ENCODE results near the gene NR1H4.

NR1H4 gene

GRCh38 chr12:100464529-100464928, 9.1 kb upstream of the NR1H4 start:
- no peaks in the 10 kb centered on the region for H3K9me3 ChIP-seq (ENCODE audit: insufficient read depth, low read length)
- H3K27me3 ChIP-seq (ENCODE audit: insufficient read depth, insufficient read length), result no peaks in the 10 kb centered on the region
- DNase-seq (ENCODE audit: low read depth, low spot score), result no peak
- H3K36me3 ChIP-seq (ENCODE audit: insufficient read depth, insufficient read length, low read length), result no peaks in the 10 kb centered on the region
- TF ChIP-seq YY1 (IDR thresholded peaks at IDR 0.05; ENCODE audit: insufficient read depth, insufficient read length), result no peak
- TF ChIP-seq ZNF274 (IDR thresholded peaks at IDR 0.05; ENCODE audit: low read depth, low read length), result no peak
- TF ChIP-seq SUZ12 (IDR thresholded peaks at IDR 0.05; ENCODE audit: extremely low read depth, insufficient read depth, insufficient read length), result no peak
- no peak overlapping the region for H3K9ac ChIP-seq (ENCODE audit: insufficient read length, low read depth)
- no peaks in the 10 kb centered on the region for H3K4me1 ChIP-seq (ENCODE audit: insufficient read depth, insufficient read length)
- no peak overlapping the region for H3K4me3 ChIP-seq (ENCODE audit: insufficient read length, low read depth)

DNA sequence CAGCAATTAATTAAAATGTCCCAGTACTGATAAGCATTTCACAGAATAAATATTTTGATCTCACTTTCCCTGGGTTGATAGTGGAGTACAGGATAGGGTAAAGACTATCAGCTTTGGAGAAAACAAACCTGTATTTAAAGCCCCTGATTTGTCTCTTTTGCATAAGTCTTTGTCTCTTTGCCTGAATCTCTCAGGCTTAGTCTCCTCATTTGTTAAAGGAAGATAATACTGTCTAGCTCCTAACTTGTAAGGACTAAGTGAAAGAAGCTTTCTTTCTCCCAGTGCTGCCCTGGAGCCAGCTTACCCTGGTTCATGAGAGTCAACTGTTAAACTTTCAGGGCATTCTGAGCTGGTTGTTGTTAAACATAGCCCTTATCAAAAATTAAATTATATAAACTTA, 5.5 kb upstream of the NR1H4 start:
- no peak overlapping the region for H3K9ac ChIP-seq (ENCODE audit: insufficient read length, low read depth)
- TF ChIP-seq YY1 (IDR thresholded peaks at IDR 0.05; ENCODE audit: insufficient read depth, insufficient read length) (no peak), SUZ12 (IDR thresholded peaks at IDR 0.05; ENCODE audit: extremely low read depth, insufficient read depth, insufficient read length) (no peak), ZNF274 (IDR thresholded peaks at IDR 0.05; ENCODE audit: low read depth, low read length) (no peak)
- no peaks in the 10 kb centered on the region for H3K36me3 ChIP-seq (ENCODE audit: insufficient read depth, insufficient read length, low read length)
- H3K4me3 ChIP-seq (ENCODE audit: insufficient read length, low read depth), result no peak overlapping the region
- peak; percentile 11 for DNase-seq (ENCODE audit: low read depth, low spot score)
- no peaks in the 10 kb centered on the region for H3K4me1 ChIP-seq (ENCODE audit: insufficient read depth, insufficient read length)
- no peaks in the 10 kb centered on the region for H3K27me3 ChIP-seq (ENCODE audit: insufficient read depth, insufficient read length)
- no peaks in the 10 kb centered on the region for H3K9me3 ChIP-seq (ENCODE audit: insufficient read depth, low read length)

DNA sequence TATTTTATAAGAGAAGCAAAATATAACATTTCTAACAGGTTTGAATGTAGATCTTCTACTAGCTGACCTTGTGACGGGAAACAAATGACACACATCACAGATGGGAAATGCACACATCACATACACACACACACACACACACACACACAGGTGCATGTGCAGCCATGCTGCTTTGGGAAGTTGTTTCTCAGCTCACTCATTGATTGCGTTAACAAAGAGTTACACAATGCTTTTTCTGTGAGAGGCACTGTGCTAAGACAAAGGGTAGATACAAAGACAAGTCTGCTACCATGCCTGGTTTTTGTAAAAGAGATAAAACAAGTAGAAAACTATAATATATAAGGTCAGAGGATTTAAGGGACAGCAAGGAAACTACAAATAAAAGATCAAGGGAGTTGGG, 1.3 kb upstream of the NR1H4 start:
- H3K9ac ChIP-seq (ENCODE audit: insufficient read length, low read depth), result no peak overlapping the region
- DNase-seq (ENCODE audit: low read depth, low spot score), result no peak
- no peak overlapping the region for H3K4me3 ChIP-seq (ENCODE audit: insufficient read length, low read depth)
- no peaks in the 10 kb centered on the region for H3K9me3 ChIP-seq (ENCODE audit: insufficient read depth, low read length)
- no peaks in the 10 kb centered on the region for H3K36me3 ChIP-seq (ENCODE audit: insufficient read depth, insufficient read length, low read length)
- no peaks in the 10 kb centered on the region for H3K4me1 ChIP-seq (ENCODE audit: insufficient read depth, insufficient read length)
- TF ChIP-seq SUZ12 (IDR thresholded peaks at IDR 0.05; ENCODE audit: extremely low read depth, insufficient read depth, insufficient read length), result no peak
- H3K27me3 ChIP-seq (ENCODE audit: insufficient read depth, insufficient read length), result no peaks in the 10 kb centered on the region

DNA sequence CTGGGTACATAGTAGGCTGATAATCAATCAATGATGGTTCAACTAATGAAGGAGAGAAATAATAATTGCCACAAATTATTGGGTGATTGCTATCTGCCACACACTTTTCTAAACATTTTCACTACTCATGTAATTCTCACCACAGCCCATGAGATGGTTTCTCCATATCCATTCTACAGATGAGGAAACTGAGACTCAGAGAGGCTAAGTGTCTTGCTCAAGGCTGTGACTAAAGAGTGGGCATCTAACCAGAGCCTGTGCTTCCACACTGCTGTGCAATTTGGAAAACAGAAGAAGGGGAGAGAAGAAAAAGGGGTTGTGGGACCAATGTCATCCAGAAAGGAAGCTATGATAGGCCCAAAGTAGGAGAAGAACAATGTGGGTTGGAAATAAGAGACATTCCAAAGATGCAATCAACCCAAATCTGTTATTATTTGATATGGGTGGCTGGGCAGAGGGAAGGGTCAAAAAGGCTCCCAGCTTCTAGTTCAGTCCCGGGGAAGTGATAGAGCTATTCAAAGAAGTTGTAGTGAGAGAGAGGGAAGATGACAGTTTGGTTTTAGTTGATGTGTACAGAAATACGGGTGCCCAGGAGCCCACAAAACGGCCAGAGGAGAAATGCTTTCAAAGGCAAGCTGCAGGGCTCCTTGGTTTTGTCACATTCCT, 483 bp upstream of the NR1H4 start:
- H3K4me3 ChIP-seq (ENCODE audit: insufficient read length, low read depth), result no peak overlapping the region
- H3K9ac ChIP-seq (ENCODE audit: insufficient read length, low read depth), result no peak overlapping the region
- no peaks in the 10 kb centered on the region for H3K27me3 ChIP-seq (ENCODE audit: insufficient read depth, insufficient read length)
- TF ChIP-seq YY1 (IDR thresholded peaks at IDR 0.05; ENCODE audit: insufficient read depth, insufficient read length) (no peak), ZNF274 (IDR thresholded peaks at IDR 0.05; ENCODE audit: low read depth, low read length) (no peak), SUZ12 (IDR thresholded peaks at IDR 0.05; ENCODE audit: extremely low read depth, insufficient read depth, insufficient read length) (no peak)
- no peaks in the 10 kb centered on the region for H3K4me1 ChIP-seq (ENCODE audit: insufficient read depth, insufficient read length)
- DNase-seq (ENCODE audit: low read depth, low spot score), result no peak
- H3K36me3 ChIP-seq (ENCODE audit: insufficient read depth, insufficient read length, low read length), result no peaks in the 10 kb centered on the region
- H3K9me3 ChIP-seq (ENCODE audit: insufficient read depth, low read length), result no peaks in the 10 kb centered on the region

GRCh38 chr12:100474617-100475016, 951 bp downstream of the NR1H4 start:
- Histone ChIP-seq H3K4me3 (ENCODE audit: insufficient read length, low read depth) (no peak overlapping the region), H3K9ac (ENCODE audit: insufficient read length, low read depth) (no peak overlapping the region), H3K36me3 (ENCODE audit: insufficient read depth, insufficient read length, low read length) (no peaks in the 10 kb centered on the region), H3K4me1 (ENCODE audit: insufficient read depth, insufficient read length) (no peaks in the 10 kb centered on the region), H3K9me3 (ENCODE audit: insufficient read depth, low read length) (no peaks in the 10 kb centered on the region), H3K27me3 (ENCODE audit: insufficient read depth, insufficient read length) (no peaks in the 10 kb centered on the region)
- no peak for DNase-seq (ENCODE audit: low read depth, low spot score)
- TF ChIP-seq YY1 (IDR thresholded peaks at IDR 0.05; ENCODE audit: insufficient read depth, insufficient read length), result no peak
- TF ChIP-seq ZNF274 (IDR thresholded peaks at IDR 0.05; ENCODE audit: low read depth, low read length), result no peak
- TF ChIP-seq SUZ12 (IDR thresholded peaks at IDR 0.05; ENCODE audit: extremely low read depth, insufficient read depth, insufficient read length), result no peak

DNA sequence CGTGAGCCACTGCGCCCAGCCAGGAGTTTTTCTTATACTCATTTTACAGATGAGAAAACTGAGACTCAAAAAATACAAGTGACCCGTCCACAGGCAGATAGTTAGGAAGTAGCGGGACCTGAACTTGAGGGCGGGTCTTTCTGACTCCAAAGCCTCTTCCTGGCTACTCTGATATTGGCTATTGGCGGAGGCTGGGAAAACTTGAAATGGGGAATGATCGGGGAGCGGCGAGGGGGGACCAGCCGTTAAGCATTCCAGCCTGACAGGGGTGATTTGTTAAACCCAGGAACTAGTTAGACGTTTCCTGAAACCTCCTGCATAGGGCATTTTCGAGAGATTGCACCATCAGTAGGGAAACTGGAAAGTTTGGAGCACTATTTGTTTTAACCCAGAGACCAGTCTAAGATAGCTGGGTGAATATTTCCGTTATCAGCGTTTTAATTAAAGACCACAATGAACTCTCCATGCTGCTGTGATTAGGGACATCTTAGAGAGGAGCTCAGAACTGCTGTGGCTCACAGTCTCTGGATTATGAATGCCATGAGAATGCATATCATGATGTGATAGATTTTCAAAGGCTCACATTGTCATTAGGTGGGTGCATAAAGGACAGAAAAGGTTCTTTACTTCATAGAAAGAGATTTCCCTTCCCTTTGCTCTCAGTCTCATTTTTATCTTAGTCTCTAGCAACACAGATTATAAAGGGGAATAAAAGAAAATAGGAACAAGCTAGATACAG, 2.5 kb downstream of the NR1H4 start:
- Histone ChIP-seq H3K27me3 (ENCODE audit: insufficient read depth, insufficient read length) (no peaks in the 10 kb centered on the region), H3K4me1 (ENCODE audit: insufficient read depth, insufficient read length) (no peaks in the 10 kb centered on the region), H3K4me3 (ENCODE audit: insufficient read length, low read depth) (no peak overlapping the region), H3K9ac (ENCODE audit: insufficient read length, low read depth) (no peak overlapping the region), H3K9me3 (ENCODE audit: insufficient read depth, low read length) (no peaks in the 10 kb centered on the region), H3K36me3 (ENCODE audit: insufficient read depth, insufficient read length, low read length) (no peaks in the 10 kb centered on the region)
- TF ChIP-seq YY1 (IDR thresholded peaks at IDR 0.05; ENCODE audit: insufficient read depth, insufficient read length), result no peak
- no peak for TF ChIP-seq ZNF274 (IDR thresholded peaks at IDR 0.05; ENCODE audit: low read depth, low read length)
- no peak for TF ChIP-seq SUZ12 (IDR thresholded peaks at IDR 0.05; ENCODE audit: extremely low read depth, insufficient read depth, insufficient read length)
- DNase-seq (ENCODE audit: low read depth, low spot score), result no peak

DNA sequence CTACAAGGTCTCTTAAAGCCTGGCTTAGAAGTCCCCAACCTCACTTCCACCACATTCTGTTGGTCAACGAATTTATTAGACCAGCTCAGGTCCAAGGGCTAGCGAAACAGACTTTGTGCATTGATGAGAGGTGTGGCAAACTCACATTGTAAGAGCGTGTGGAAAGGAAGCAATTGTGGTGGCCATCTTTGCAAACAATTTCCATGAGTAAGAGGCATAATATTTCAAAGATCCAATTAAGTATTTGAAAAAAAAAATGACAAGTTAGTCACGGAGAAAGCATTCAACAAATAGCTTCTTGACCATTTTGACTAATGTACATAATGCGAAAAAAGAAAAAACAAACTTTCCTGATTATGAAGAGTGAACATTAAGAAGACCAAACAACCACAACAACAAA, 7.4 kb downstream of the NR1H4 start:
- Histone ChIP-seq H3K9me3 (ENCODE audit: insufficient read depth, low read length) (no peaks in the 10 kb centered on the region), H3K9ac (ENCODE audit: insufficient read length, low read depth) (no peak overlapping the region), H3K4me3 (ENCODE audit: insufficient read length, low read depth) (no peak overlapping the region), H3K27me3 (ENCODE audit: insufficient read depth, insufficient read length) (no peaks in the 10 kb centered on the region), H3K36me3 (ENCODE audit: insufficient read depth, insufficient read length, low read length) (no peaks in the 10 kb centered on the region), H3K4me1 (ENCODE audit: insufficient read depth, insufficient read length) (no peaks in the 10 kb centered on the region)
- no peak for DNase-seq (ENCODE audit: low read depth, low spot score)
- TF ChIP-seq ZNF274 (IDR thresholded peaks at IDR 0.05; ENCODE audit: low read depth, low read length) (no peak), SUZ12 (IDR thresholded peaks at IDR 0.05; ENCODE audit: extremely low read depth, insufficient read depth, insufficient read length) (no peak), YY1 (IDR thresholded peaks at IDR 0.05; ENCODE audit: insufficient read depth, insufficient read length) (no peak)
